ENCODE measurements around the gene CAMK2D. TPM values are rescaled to one million over a fixed set of nuclear protein-coding genes. Genes with fewer than 3 reads are reported as not detected.

CAMK2D gene
- total RNA-seq, 1 donor from 2014 or later: 40.2 TPM

GRCh38 chr4:113637823-113638561 lies 123.5 kb downstream of the CAMK2D start:
- DNase-seq (ENCODE audit: low spot score): no peak

GRCh38 chr4:113637363-113637762 lies 124.2 kb downstream of the CAMK2D start:
- DNase-seq (ENCODE audit: low spot score): no peak

GRCh38 chr4:113636877-113637276 lies 124.7 kb downstream of the CAMK2D start:
- no peak for DNase-seq (ENCODE audit: low spot score)

GRCh38 chr4:113636438-113636818 lies 125.1 kb downstream of the CAMK2D start:
- DNase-seq (ENCODE audit: low spot score): no peak

DNA sequence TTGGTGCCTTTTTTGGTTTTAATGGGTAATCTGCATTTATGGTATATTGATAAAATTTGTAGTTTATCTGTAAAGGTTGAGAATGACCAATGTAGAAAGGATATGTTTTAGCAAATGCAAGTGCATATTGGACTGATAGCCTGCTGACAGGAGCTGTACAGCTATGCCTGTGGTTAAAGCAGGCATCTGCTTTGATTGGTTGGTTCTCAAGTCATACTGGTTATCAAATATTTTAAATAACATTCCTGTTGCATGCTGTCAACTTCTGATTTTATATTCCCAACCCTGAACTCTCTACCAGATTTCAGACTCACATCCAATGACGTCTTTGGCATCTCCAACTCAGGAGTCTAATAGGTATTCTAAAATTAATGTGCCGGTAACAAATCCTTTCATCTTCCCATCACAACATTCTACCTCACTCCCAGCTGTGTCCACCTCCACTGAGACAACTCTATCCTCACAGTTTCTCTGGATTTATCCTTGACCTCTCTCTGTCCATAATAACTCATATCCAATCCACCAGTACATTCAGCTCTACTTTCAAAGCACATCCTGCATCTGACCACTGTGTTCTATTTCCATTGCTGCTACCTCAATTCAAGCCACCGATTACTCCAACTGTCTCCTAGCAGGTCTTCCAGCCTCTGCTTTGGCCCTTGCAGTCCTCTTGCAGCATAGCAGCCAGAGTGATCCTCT lies 125.7 kb downstream of the CAMK2D start:
- DNase-seq (ENCODE audit: low spot score): no peak

GRCh38 chr4:113634081-113634969 lies 127.2 kb downstream of the CAMK2D start:
- no peak for DNase-seq (ENCODE audit: low spot score)

GRCh38 chr4:113633467-113633866 lies 128.1 kb downstream of the CAMK2D start:
- no peak for DNase-seq (ENCODE audit: low spot score)

DNA sequence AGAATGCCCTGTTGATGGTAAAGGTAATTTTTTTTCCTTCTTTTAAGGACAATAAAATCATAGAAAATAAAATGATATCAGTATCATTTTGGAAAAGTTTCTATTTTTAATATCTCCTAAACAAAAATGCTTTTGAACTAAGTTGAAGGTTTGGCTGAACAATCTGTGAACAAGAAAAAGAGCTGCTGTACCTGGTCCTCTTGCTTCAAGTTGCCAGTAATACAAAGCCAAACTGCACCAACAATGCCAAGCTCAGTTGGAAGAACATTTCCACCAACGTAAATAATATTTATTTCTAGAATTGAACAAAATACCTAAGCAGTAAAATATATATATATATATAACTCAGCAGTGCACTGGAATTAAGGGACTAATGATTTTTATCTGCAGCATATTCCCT lies 132.8 kb downstream of the CAMK2D start:
- no peak for DNase-seq (ENCODE audit: low spot score)

DNA sequence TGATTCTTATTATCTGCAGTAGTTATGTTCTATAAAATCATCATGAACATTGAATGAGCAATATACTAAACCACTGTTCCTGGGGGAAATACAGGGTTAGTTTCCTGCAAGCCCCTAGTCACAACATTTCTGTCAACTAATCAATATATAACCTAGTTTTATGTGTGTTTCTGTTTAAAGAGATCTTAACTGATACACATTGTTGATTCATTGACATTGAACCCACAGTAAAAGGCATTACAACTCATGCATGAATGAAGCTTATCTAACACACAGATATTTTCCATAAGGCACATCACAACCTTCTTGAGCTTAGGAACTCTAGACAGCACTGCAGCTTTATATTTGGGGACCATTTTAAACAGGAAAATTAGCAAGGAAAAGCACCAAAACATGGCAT lies 134.2 kb downstream of the CAMK2D start:
- DNase-seq (ENCODE audit: low spot score): no peak

GRCh38 chr4:113625902-113626301 lies 135.6 kb downstream of the CAMK2D start:
- no peak for DNase-seq (ENCODE audit: low spot score)

DNA sequence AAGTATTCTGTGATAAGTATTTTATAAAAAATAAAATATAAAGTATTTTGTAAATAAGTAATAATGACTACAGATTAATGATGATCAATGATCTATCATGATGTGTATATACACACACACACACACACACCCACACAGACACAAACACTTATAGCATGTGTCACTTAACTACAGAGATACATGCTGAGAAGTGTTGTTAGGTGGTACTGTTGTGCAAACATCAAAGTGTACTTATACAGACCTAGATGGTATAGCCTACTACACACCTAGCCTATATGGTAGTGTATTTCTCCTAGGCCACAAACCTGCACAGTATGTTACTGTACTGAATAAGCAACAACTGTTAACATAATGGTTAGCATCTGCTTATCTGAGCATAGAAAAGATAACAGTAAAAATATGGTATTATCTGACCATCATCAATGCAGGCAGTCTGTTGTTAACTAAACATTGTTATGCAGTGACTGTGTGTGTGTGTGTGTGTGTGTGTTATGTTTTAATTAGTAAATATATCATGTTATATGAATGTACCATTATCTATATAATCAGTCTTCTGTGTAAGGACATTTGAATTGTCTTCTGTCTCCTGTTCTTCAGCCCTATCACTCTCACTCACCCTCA lies 138.2 kb downstream of the CAMK2D start:
- DNase-seq (ENCODE audit: low spot score): no peak

DNA sequence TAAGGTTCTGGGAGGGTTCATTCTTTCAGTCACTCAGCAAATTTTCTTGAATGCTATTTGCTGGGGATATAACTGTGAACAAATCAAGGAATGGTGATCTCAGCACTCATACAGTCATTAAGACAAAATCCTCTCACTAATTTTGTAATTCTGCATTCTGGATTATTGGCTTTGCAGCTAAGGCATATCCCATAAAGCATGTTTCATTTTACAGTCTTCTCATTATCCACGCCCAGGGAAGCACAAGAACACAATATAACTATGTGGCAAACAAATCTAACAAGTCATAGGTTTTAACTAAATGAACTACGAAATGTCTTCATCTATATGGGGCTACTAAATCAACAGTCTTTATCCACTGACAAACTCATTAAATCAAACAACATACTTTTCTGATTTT lies 139.9 kb downstream of the CAMK2D start:
- no peak for DNase-seq (ENCODE audit: low spot score)

DNA sequence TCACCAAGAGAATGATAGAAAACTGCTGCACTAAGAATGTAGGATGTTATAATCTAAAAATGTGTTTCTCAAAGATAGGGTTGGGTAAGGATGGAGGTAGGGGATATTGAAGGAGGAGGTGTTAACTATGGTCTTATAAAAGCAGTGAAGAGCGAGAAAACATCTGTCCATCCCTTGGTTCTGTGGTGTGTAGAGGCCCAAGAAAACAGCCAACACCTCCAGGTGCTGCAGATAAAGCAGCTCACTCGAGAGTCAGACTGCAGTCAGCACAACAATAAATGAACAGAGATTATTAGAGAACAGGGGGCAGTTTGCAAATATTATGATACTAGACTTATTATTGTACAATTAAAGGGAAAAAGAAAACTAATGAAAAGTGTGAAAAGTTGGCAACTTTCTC lies 141.5 kb downstream of the CAMK2D start:
- DNase-seq (ENCODE audit: low spot score): no peak

DNA sequence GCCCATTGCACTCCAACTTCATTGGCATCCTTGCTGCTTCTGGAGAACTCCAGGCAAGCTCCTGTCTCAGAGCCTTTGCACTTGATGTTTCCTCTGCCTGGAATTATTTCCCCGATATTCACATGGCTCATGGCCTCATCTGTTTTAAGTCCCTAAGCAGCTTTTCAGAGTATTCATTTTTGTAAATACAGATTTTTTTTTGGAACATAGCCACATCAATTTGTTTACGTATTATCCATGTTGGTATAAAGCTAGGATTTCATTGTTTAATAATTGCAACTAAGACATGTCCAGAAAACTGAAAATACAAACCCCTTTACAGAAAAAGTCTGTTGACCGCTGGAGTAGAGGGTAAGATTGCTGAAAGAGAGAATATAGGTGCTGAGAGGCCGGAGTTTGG lies 142.0 kb downstream of the CAMK2D start:
- no peak for DNase-seq (ENCODE audit: low spot score)

GRCh38 chr4:113618205-113618604 lies 143.3 kb downstream of the CAMK2D start:
- DNase-seq (ENCODE audit: low spot score): no peak

- no peak for DNase-seq (ENCODE audit: low spot score)
Observed at GRCh38 chr4:113617195-113617594, 144.3 kb downstream of the CAMK2D start.

- no peak for DNase-seq (ENCODE audit: low spot score)
Observed at GRCh38 chr4:113616443-113616842, 145.1 kb downstream of the CAMK2D start.

DNA sequence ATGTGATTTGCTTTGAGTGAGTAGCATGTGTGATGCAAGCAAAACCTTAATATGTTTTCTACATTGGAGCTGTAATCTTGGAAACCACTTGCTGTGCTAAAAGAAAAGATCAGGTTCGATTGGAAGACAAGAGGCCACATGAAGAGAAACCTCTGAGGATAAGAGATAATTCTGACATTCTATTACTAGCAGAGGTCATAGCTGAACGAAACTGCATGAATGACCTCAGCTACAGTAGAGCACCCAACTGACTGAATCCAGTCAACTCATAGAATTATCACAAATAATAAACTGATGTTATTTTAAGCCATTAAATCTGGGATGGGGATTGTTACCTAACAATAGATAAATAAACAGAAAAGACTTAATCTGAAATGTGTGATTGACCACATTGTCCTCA lies 147.1 kb downstream of the CAMK2D start:
- no peak for DNase-seq (ENCODE audit: low spot score)

GRCh38 chr4:113613503-113613902 lies 148.0 kb downstream of the CAMK2D start:
- DNase-seq (ENCODE audit: low spot score): no peak

GRCh38 chr4:113610537-113610936 lies 151.0 kb downstream of the CAMK2D start:
- DNase-seq (ENCODE audit: low spot score): no peak

GRCh38 chr4:113607998-113608397 lies 153.5 kb downstream of the CAMK2D start:
- no peak for DNase-seq (ENCODE audit: low spot score)

- DNase-seq (ENCODE audit: low spot score): no peak
Observed at GRCh38 chr4:113607147-113607720, 154.3 kb downstream of the CAMK2D start.

Measured in ureter (tissue), 1 donor.